H1 (cell line): ENCODE results near the gene ABCA1. TPM values are rescaled to one million over a fixed set of nuclear protein-coding genes. Genes with fewer than 3 reads are reported as not detected.

ENCODE experiments used
- CREB1 ChIP-seq: IDR thresholded peaks from 2 replicates; pipeline ENCODE4 v1.6.1; 2012; ENCODE audit warnings: inconsistent platforms
- SIRT6 ChIP-seq: IDR thresholded peaks from one replicate; pipeline ENCODE4 v1.7.1; 2012; ENCODE audit warnings: low read length, inconsistent platforms
- polyA plus RNA-seq, 7 experiments: library from polyadenylated mRNA; depleted of rRNA in 3 of 7; stranded (reverse) in 5 of 7; unstranded in 2 of 7; fragments of >200 nt in 5 of 7; fragments of 200-250 nt in 2 of 7; gene quantifications; 1 replicate in 5 of 7; 2 replicates in 1 of 7; 4 replicates in 1 of 7; pipeline versions ENCODE4 v1.2.1 to v1.2.3, GENCODE V29; 2011 to 2013; ENCODE audit warnings: missing spikeins in 2 of 7, mixed read lengths in 2 of 7
- total RNA-seq: library from RNA; stranded (reverse); fragmentation: NEBNext Ultra II Directional; extraction: Animal tissue kit (Norgen Biotek cat#: 25700); gene quantifications from 2 replicates; pipeline ENCODE4 v1.2.1, GENCODE V29; 2021
- TF ChIP-seq, protein P1 (sequence below): fragments of 300-600 bp; sonication (generic); IDR thresholded peaks from 2 replicates; pipeline ENCODE4 v1.7.1; 2012; ENCODE audit warnings: low read length, moderate library complexity, mild to moderate bottlenecking, inconsistent platforms; ENCODE audit not compliant: insufficient replicate concordance
- TF ChIP-seq, protein P2 (sequence below): IDR thresholded peaks from 2 replicates; pipeline ENCODE4 v1.6.1; 2012; ENCODE audit warnings: inconsistent platforms

The ABCA1 gene
- total and polyA plus RNA-seq, 2 of the 8 experiments (the other 6 are each of a cell fraction or from before 2014, with no cell fraction given), result 6.9 to 7.8 TPM

DNA sequence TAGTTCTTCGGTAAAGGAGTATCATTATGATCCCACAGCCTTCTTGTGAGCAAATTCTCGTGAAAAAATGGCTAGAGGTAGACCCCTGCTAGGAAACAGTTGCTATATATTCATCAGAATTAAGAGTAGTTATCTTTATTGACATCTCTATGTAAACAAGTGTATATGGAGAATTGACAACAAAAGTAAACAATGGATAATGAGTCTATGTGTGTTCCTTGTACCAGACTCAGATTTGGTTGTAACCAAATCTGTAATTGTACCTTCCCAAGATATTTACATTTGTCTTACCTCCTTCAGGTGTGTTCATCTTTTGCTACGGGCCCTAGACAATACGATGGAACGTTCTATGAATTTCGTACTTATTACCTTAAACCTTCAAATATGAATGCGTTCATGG is 161.9 kb downstream of the ABCA1 start (continued):
- TF ChIP-seq, protein P1, sequence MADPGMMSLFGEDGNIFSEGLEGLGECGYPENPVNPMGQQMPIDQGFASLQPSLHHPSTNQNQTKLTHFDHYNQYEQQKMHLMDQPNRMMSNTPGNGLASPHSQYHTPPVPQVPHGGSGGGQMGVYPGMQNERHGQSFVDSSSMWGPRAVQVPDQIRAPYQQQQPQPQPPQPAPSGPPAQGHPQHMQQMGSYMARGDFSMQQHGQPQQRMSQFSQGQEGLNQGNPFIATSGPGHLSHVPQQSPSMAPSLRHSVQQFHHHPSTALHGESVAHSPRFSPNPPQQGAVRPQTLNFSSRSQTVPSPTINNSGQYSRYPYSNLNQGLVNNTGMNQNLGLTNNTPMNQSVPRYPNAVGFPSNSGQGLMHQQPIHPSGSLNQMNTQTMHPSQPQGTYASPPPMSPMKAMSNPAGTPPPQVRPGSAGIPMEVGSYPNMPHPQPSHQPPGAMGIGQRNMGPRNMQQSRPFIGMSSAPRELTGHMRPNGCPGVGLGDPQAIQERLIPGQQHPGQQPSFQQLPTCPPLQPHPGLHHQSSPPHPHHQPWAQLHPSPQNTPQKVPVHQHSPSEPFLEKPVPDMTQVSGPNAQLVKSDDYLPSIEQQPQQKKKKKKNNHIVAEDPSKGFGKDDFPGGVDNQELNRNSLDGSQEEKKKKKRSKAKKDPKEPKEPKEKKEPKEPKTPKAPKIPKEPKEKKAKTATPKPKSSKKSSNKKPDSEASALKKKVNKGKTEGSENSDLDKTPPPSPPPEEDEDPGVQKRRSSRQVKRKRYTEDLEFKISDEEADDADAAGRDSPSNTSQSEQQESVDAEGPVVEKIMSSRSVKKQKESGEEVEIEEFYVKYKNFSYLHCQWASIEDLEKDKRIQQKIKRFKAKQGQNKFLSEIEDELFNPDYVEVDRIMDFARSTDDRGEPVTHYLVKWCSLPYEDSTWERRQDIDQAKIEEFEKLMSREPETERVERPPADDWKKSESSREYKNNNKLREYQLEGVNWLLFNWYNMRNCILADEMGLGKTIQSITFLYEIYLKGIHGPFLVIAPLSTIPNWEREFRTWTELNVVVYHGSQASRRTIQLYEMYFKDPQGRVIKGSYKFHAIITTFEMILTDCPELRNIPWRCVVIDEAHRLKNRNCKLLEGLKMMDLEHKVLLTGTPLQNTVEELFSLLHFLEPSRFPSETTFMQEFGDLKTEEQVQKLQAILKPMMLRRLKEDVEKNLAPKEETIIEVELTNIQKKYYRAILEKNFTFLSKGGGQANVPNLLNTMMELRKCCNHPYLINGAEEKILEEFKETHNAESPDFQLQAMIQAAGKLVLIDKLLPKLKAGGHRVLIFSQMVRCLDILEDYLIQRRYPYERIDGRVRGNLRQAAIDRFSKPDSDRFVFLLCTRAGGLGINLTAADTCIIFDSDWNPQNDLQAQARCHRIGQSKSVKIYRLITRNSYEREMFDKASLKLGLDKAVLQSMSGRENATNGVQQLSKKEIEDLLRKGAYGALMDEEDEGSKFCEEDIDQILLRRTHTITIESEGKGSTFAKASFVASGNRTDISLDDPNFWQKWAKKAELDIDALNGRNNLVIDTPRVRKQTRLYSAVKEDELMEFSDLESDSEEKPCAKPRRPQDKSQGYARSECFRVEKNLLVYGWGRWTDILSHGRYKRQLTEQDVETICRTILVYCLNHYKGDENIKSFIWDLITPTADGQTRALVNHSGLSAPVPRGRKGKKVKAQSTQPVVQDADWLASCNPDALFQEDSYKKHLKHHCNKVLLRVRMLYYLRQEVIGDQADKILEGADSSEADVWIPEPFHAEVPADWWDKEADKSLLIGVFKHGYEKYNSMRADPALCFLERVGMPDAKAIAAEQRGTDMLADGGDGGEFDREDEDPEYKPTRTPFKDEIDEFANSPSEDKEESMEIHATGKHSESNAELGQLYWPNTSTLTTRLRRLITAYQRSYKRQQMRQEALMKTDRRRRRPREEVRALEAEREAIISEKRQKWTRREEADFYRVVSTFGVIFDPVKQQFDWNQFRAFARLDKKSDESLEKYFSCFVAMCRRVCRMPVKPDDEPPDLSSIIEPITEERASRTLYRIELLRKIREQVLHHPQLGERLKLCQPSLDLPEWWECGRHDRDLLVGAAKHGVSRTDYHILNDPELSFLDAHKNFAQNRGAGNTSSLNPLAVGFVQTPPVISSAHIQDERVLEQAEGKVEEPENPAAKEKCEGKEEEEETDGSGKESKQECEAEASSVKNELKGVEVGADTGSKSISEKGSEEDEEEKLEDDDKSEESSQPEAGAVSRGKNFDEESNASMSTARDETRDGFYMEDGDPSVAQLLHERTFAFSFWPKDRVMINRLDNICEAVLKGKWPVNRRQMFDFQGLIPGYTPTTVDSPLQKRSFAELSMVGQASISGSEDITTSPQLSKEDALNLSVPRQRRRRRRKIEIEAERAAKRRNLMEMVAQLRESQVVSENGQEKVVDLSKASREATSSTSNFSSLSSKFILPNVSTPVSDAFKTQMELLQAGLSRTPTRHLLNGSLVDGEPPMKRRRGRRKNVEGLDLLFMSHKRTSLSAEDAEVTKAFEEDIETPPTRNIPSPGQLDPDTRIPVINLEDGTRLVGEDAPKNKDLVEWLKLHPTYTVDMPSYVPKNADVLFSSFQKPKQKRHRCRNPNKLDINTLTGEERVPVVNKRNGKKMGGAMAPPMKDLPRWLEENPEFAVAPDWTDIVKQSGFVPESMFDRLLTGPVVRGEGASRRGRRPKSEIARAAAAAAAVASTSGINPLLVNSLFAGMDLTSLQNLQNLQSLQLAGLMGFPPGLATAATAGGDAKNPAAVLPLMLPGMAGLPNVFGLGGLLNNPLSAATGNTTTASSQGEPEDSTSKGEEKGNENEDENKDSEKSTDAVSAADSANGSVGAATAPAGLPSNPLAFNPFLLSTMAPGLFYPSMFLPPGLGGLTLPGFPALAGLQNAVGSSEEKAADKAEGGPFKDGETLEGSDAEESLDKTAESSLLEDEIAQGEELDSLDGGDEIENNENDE, result no peak
- TF ChIP-seq, protein P2, sequence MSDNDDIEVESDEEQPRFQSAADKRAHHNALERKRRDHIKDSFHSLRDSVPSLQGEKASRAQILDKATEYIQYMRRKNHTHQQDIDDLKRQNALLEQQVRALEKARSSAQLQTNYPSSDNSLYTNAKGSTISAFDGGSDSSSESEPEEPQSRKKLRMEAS, result no peak
- TF ChIP-seq CREB1 (no peak), SIRT6 (no peak)
